ENCODE data around the gene HMGXB4. TPM values are rescaled to one million over a fixed set of nuclear protein-coding genes. Genes with fewer than 3 reads are reported as not detected.

HMGXB4 gene
- total and polyA plus RNA-seq, 2 experiments from 2014 or later, result 34.7 to 64.9 TPM

DNA sequence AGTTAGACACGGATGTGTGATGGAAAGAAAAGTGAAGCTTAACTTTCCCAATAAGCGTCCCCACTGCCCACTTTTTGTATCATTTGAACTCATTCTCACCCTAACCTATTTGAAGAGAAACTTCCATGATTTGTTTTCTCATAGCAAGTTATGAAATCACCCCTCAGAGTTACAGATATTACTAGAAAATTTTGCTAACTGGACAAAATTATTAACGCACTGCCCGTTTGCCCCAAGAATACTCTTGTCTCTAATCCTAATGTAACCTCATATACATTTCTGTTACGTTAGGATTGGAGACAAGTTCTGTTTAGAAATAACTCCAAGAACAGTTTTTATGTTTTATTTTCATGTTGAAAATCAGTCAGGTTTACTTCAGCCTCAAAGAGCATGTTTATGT, 67.9 kb downstream of the HMGXB4 start:
- no peak for ATAC-seq
- H3K36me3 Mint-ChIP-seq (ENCODE audit: low read depth), result peaks cover 10% of the 10 kb centered on the region
- Histone ChIP-seq H4K20me1 (replicated peaks; ENCODE audit: insufficient read depth) (no peaks in the 10 kb centered on the region), H3K27ac (ENCODE audit: low read depth) (no peak overlapping the region), H3K4me2 (no peak overlapping the region), H3K27me3 (ENCODE audit: insufficient read depth) (no peaks in the 10 kb centered on the region), H3K9me2 (ENCODE audit: insufficient read depth) (no peaks in the 10 kb centered on the region), H3K36me3 (ENCODE audit: insufficient read depth) (no peaks in the 10 kb centered on the region), H3K79me2 (replicated peaks; ENCODE audit: insufficient read depth) (no peaks in the 10 kb centered on the region), H3F3A (replicated peaks; ENCODE audit: low read depth) (no peaks in the 10 kb centered on the region), H2AFZ (no peak overlapping the region), H3K4me3 (no peak overlapping the region), H3K4me1 (ENCODE audit: insufficient read depth) (no peaks in the 10 kb centered on the region)
- no peak overlapping the region for H3K4me3 Mint-ChIP-seq
- H3K27ac Mint-ChIP-seq, result no peak overlapping the region
- TF ChIP-seq ZNF331 (CRISPR knock-in tag; IDR thresholded peaks at IDR 0.05; ENCODE audit: low read depth), result no peak
- TF ChIP-seq, protein P1, sequence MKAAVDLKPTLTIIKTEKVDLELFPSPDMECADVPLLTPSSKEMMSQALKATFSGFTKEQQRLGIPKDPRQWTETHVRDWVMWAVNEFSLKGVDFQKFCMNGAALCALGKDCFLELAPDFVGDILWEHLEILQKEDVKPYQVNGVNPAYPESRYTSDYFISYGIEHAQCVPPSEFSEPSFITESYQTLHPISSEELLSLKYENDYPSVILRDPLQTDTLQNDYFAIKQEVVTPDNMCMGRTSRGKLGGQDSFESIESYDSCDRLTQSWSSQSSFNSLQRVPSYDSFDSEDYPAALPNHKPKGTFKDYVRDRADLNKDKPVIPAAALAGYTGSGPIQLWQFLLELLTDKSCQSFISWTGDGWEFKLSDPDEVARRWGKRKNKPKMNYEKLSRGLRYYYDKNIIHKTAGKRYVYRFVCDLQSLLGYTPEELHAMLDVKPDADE (IDR thresholded peaks at IDR 0.05), result no peak
- TF ChIP-seq CREB1 (CRISPR knock-in tag; IDR thresholded peaks at IDR 0.05; ENCODE audit: low read depth), result no peak
- no peak for TF ChIP-seq POLR2AphosphoS5 (IDR thresholded peaks at IDR 0.05; ENCODE audit: low read depth)
- TF ChIP-seq ZNF462 (CRISPR knock-in tag; IDR thresholded peaks at IDR 0.05), result no peak
- TF ChIP-seq NANOG (IDR thresholded peaks at IDR 0.05; ENCODE audit: borderline replicate concordance), result no peak
- TF ChIP-seq EZH2phosphoT487 (IDR thresholded peaks at IDR 0.05; ENCODE audit: unreplicated experiment), result no peak
- peaks cover 4% of the 10 kb centered on the region for H3K27me3 Mint-ChIP-seq (ENCODE audit: insufficient read depth, low read depth, poor library complexity)
- no peaks in the 10 kb centered on the region for H3K4me1 Mint-ChIP-seq
- DNase-seq (ENCODE audit: low spot score), result no peak
- H3K9me3 Mint-ChIP-seq, result no peaks in the 10 kb centered on the region
